NCI-H1105 (cell line): Measurements from ENCODE around the gene BMPER.

Source experiments
- DNase-seq: peaks from one replicate; lab custom pipeline; 2025; lab: John Stamatoyannopoulos, UW

BMPER gene

DNA sequence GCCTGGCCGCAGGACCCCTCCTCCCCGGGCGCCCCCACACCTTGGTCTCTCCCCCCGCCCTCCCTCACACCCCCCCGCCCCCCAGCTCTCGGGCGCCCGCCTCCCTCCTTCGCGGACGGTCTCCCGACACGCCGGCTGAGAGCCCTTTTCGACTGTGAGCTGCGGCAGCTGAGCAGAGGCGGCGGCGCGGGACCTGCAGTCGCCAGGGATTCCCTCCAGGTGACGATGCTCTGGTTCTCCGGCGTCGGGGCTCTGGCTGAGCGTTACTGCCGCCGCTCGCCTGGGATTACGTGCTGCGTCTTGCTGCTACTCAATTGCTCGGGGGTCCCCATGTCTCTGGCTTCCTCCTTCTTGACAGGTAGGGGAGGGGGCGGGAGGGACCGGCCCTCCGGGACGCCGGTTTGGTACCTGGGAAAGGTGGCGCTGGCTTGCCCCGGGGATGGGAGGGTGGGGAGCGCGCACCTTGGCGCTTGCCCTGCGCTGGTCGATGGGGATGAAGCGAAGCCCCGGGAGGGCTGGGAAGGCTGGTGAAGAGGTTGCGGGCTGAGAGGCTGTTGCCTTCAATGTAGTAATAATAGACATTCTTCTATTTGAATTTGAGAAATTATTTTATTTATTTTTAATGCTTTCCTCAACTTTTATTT is at the start of gene BMPER:
Gene BMPER, plus strand, starts transcription at position 151 of the 644 bp plus-strand sequence. Its CDS starts 75 bp downstream, at position 226.
- DNase-seq: peak; percentile 78

DNA sequence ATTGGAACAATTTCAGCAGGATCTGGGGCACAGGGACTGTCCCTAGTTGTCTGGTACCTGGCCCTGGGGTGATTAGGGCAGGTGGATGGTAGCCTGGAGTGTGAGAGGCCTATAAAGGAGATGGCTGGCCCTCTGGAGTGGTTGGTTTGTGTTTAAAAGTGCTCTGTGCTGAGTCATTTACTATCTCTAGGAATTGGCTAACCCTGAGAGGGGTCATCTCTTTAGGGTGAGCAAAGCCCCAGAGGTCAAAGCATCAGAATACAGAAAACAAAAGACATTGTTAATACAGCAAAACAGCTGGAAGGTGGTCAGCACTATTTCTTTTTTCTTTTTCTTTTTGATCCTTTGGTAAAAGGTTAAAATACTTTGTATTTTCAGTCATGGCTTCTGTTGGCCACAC is 43.4 kb upstream of the BMPER start:
- DNase-seq: no peak

DNA sequence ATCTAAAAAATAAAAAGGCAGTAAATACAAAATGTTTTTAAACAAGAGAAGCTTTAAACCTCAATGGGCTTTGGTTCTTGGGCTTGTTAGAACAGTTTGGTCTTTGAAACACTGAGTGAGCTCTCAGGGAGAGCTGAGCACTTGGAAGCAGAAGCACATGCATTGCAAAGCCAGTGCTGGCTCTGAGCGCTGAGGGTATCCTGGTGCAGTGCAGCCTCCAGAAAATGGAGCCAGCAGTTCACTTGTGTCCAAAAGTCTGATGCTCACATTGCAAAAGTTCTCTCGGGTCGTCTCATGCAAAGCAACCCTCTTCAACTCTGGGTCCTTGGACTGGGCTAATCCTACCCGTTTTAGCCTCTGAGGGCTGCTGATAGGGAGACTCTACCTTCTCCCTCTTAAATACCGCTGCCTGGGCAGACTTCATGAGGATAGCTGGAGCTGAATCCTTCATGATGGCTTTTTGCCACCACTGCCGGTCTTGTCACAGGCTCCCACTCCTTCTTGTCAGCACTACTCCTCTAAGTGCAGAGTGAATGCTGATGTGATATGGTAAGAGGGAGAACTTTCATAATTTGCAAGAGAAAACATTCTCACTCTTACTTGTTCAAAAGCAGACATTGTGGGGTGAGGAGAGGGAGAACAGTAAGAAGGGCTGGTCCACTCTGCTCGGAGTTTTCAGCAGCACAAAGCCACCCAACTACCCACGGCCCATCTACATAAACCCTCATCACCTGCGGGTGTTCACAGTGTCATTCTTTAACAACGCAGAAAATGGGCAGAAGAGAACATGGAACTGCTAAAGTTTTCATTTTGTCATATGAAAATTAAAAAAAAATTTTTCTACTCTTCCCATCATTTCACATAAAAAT is 42.2 kb upstream of the BMPER start:
- DNase-seq: no peak

DNA sequence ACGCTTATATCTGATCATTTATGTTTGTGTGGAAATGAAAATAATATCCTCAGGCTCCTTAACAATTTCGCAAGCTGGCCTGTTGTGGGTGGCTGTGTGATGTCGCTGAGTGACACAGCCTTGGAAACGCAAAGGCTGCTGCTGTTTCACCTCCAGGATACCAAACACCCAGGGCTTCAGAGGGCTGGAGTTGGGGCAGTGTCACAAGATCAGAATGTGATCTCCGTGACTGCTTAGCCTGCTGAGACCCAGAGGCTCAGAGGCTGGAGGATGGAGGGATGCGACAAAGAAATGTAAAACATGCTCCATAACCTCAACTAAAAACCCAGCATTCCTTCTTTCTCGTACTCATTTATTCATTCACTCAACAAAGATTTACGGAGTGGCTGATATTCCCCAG is 37.2 kb upstream of the BMPER start:
- DNase-seq: no peak

DNA sequence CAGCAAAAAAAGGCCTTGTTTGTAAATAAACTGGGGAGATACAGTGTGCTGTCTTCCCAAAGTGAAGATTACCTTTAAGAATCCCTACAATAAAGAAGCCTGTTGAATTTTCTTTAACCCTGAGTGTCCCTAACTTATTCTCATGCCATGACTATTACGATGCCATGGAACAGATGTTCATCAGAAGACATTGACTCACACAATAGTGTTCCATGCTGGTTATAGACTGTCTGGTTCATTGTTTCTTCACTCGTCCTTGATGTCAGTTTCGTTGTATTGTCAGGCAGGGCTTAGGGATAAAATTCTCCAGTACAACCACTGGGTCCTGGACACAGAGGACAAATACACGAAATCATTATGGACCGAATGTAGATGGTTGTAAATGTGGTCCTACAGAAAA is 36.2 kb upstream of the BMPER start:
- no peak for DNase-seq

DNA sequence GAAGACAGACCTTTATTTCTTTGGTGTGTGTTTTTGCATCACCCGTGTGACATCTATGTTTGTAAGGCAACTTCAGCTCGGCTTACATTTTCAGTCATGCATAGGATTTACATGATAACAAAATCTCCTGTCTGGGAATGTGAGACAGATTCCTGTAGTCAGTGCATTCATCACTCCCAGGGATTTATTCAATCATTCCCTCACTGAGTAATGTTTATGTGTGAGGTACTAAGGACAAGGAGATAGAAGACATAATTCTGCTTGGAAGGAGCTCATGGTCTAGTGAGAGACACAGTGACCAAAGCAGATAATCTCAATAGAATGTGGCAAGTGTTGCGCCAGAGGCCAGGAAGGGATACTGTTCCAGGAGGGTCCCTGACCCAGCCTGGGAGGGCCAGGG is 35.2 kb upstream of the BMPER start:
- no peak for DNase-seq

DNA sequence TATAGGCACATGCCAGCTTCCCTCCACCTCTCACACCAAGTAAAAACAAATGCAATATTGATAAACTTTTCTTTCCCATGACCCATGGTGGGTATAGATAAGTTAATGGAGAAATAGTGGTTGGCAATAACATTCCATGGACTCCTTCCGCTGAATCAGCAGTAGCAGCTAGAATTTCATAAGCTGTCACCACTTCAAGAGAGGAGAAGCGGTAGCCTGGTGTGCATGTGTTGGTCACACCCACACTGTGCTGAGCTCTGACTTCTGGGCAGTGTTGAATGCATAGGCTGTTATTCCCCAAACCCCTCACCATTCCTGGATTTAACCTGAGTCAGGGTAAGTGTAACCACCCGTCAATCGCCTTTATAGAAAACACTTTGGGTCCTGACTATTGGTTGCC is 32.5 kb upstream of the BMPER start:
- no peak for DNase-seq

DNA sequence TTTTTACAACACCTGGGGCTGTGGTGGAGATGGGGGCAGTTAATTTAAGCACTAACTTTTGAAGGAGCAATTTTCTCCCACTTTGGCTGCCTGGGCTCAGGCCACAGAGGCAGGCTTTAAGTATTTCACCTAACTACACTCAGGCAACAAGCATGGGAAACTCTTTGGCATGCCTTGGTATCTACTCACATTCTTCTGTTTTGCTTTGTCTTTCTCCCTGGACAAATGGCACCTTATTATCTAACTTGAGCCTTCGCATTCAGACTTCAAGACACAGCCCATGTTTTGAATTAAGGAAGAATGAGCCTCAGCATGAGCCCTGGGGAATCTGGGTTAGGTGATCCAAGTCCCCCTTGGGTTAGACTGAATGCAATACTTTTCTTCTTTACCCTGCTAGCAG is 31.8 kb upstream of the BMPER start:
- DNase-seq: no peak

DNA sequence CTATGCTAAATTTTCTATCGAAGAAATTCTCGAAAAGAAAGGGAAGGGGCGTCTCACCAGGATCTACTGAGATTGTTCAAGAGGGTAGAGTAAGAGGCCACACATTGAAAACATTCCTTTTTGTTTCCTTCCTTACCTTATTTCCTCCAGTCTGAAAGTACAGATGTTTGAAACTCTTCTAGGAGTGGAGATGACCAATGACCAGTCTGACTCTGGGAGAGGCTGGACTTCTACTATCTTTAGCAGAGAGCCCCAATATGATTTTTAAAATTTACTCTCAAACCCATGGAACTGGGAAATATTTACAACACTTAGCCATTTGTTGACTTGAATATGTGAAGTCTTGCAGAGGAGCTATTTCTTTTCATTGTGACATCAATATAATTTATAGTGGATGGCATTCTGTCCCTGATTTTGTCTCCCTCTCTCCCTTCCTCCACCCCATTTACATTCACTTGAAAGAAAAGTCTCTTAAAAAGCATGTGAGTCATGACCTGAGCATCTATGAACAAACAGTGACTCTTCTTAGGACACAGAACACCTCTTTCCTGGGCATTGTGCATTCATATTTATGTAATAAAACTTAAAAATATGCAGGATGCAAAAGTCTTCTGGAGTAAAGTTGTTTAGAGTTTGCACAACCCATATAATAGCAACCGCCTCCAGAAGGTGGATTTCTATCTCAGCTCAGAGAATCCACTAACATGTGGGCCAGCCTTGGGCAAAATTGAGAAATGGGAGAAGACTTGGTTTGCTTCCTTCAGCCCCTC is 31.2 kb upstream of the BMPER start:
- no peak for DNase-seq

DNA sequence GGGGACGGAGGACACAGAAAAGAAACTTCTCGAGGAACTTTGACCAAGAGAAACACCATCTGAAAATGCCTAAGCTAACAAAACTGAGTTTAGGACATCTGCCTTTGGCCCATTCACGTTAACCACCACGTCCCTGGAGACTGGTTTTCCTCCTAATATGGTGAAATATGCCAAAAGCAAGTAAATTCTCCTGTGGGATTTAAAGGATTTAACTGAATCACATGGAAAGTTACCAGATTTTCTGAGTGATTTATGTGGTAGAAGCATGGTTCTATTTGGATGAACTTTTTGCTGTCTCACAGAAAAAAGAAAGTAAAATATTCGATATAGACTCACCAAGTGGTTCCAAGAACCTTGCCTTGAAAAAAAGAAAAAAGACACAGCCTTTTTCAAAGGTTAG is 30.4 kb upstream of the BMPER start:
- DNase-seq: no peak

DNA sequence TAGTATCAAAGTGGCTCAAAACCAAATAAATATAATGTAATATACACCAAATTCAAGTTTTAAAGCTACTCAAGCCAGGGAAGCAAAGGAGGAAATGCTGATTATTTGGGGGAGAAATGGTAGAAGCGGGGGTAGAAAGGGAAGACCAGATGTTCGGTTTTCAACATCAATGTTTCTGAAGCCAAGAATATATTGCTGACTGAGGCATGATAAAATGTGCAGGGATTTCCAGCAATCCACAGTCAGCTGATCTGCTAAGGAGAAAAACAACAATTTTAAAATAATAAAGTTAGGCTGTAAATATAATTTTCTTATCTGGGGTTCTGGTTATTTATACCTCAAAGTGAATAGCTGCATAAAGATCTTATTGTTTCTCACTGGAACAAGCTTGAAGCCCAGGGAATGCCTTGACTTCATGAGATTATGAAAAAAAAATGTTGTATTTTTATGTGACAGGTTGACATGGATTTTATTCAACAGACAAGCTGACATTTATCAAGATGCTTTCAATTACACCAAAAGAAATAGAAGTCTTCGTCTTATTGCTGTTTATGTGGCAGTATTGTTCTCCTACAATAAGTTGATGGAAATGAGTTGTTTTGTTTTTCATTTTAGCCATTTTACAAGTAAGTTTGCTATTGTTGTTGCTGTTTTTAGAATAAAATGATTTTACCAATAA is 28.6 kb upstream of the BMPER start:
- no peak for DNase-seq

DNA sequence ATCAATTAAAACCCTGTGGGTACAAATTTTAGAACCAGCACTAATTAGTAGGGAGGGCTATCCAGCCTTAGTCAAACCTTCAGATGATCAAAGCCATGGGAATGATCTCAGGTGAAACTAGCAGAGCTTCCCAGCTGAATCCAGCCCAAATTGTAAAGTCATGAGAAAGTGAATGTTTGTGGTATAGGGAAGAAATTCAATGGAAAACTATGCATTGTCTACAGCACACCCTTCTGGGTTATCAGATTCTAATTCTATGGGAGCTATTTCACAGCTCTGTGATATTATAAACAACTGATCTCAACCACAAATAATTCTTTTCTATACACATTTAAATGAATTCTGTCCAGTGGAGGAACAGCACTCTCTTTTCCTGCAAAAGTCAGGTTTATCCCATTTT is 24.6 kb upstream of the BMPER start:
- no peak for DNase-seq

DNA sequence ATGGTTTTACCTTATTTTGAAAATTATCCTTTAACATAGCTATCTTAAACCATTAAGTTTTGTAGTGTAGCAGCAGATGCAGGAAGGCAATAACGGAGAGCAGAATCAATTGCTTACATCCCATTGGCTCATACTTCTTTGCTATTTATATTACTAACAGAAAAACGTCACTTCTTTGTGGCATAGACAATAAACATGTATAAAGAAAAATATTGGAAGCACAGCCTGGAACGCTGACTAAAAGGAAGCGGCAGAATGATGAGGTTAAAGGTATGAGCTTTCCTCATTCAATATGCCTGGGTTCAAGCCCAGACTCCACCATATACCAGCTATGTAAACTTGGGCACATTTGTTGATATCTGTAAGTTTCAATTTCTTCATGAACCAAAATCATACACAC is 24.0 kb upstream of the BMPER start:
- no peak for DNase-seq

DNA sequence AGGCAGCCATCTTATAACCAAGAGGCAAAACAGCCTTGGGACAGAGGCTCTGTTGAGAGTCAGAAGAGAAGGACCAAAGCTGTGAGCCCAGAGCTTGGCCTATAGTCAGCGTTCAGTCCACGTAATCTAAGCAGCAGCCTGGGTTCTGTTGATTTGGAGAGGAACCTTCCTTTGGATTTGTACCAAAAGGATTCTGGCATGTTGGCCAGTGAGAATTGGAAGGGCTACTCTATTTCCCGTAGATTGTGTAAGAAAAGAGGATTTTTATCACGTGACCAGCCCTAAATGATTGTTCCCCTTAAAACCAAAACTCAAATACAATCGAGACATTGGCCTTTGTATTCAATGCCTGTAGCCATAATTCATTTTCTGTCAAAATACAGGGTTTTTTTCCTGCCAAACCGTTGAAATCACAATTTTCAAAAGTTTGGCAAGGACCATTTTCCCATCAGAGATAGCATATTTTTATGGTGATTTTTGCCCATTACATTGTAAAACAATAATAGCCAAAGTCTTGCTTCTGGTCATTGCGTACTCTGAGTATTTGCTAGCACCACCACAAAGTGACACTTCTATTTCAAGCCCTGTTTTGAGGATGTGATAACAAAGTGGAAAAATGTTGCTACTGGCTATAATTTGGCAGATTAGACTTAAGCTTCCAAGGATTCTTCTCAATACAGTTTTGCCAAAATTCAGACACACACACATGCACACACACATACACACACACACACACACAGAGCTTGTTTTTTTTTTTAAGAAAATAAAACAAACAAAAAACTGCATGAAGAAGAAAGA is 23.1 kb upstream of the BMPER start:
- DNase-seq: no peak

DNA sequence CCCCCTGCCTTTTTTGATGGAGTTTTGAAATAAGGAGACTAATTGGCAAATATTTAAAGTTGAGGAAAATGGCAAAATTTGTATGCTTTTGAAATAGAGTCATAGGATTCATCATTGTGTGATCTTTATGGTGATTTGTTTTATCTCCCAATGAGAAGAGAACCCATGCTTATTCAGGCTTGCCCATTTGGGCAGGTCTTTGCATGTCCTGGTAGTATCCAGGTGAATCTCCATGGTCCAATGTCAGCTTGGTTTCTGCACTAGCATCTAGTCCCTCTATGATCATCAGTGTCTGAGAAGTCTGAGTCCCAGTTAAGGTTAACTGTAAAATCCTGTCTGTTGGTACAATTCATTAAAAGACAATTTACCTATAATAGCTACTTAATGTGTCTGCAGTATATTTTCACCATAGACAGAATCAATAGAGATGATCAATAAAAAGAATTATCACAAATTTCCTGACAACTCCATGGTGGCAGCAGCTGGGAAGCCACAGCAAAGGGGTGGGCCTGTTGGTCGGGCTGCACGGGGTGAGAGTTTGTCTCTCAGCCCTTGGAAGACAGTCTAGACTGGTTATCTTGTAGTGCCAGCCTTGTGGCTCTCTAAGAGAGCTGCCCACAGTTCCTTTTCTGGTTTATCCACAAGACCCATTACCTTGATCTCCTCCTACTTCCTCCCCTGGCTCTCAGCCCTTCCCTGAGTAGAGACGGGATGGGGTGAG is 22.2 kb upstream of the BMPER start:
- DNase-seq: no peak

DNA sequence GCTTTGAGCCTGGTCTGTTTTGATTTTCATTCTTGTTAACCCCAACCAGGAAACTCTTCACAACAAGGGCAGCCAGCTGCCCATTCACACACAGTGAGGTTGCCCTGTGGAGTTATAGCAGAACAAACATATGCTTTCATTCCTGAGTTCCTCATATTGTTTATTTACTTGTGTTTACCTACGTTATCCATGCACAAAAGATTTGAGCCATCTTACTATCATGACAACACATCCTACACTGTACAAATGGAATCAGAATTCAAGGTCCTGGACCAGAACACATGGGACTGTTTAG is 21.7 kb upstream of the BMPER start:
- no peak for DNase-seq

DNA sequence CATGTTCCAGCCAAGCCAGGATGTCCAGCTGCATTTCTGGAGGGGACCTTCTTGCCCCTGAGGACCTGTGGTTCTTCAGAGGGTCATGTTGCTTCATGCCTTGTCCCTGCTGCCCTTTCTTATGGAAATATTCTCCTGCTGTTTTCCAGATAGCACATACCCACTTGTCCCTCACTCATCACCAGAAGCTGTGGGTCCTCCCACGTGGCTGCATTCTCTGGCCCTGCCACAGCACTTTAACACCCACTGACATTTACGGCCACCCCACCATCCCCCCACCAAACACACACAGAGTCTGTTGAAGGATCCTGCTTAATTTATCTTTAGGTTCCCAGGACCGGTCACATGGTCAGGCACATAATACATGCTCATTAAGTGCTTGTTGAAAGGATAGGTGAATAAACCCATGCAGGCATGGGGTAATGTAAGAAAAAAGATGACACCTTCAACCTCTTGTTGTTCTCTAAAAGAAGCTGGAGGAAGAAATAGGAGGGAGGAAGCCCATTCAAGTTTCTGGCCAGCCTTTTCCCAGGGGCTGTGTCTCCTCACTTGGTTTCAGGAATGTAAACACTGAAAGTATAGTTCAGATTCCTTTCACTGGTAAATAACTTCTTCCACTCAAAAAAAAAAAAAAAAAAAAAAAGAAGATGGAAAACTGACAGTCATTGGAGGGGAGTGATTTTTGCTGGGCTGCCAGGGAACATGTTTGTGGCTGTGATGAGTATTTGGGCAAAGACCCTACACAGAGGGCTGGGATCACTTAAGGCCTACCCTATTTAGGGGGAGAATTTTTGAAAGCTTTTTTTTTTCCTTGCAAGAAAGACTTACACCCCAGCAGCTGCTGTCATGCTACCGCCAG is 19.8 kb upstream of the BMPER start:
- no peak for DNase-seq

DNA sequence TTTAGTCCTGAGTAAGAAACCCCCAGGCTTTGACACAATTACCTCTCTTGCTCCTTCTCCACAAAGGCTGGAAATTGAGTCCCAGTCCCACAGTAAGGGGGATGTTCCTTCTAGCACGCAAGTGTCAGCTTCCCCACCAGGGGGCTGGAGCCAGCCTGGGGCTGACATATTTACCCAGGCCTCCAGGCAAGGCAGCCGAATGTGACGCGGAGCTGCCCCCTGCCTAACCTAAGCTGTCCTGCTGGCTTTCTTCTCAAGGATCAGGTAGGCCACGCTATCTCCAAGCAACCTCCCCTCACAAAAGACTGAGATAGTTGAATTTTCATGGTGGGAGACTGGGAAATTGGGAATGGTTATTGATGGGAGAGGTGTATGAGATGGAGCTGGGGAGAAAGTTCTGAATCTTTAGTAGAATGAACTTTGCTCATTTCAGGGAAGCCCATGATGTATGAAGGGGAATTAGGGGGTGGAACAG is 19.2 kb upstream of the BMPER start:
- no peak for DNase-seq

DNA sequence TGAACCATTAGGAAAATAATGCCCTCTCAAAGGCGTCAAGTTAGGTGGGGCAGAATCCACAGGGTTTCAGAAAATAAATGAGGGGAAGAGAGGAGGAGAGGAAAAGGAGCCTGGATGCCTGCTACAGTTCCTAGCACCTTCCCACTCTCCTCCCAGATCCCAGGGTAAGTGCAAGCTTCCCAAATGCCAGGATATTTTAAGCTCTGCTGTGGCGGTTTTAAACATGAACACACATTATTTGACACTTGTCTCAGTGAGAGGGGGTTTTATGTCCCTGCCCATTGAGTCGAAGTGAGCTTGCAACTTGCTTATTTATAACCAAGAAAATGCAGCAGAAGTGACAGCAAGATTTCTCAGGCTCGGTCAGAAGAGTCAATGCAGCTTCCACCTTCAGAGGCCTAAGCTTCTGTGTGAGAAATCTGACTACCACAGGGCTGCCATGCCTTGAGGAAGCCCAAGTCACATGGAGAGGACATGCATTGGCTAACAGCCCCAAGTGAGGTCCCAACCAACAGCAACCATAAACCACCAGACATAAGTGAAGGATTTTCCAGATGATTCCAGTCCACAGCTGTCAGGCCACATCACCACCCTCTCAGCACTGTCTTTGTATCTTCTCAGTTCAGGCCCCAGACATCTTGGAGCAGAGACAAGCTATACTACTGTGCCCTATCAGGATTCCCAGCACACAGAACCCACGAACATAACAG is 17.9 kb upstream of the BMPER start:
- DNase-seq: no peak
